Measurements from ENCODE around the gene SLC6A13. TPM values are rescaled to one million over a fixed set of nuclear protein-coding genes. Genes with fewer than 3 reads are reported as not detected.

Gene SLC6A13
- total and polyA plus RNA-seq, 2 of the 13 experiments (the other 11 are each of a cell fraction or from before 2014, with no cell fraction given), result 0.05 to 0.15 TPM

DNA sequence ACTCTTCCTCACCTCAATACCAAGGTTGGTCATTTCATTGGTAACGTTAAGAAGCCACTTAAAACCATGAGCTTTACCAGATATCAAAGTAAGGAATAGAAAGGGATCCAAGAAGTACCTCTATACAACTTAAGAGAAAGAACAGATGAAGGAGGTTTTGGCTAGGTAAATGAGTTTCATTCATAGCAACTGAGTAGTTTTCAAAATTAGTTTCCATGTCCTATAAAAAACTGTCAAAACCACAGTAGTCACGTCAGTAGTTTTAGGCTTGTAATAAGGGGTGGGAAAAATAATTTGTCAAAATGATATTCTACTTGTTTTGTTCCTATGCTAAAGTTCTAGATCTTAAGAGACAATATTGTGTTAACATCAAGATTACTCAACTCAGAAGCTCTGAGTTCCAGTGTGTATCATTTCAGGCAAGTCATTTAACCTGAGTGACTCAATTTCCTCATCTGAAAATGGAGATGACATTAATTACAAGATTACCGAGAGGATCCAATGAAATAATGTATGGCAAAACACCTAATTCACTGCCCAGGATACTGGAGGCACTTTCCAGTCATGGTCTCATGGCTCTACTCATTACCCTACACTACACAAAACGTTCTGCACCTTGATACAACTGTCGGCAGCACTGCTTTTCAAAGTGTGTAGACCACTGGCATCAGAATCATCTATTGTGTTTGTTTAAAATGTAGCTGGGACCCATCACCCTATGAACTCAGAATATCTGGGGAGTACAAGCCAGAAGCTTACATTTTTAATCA is 24.1 kb upstream of the SLC6A13 start (continued):
- TF ChIP-seq, protein P1, sequence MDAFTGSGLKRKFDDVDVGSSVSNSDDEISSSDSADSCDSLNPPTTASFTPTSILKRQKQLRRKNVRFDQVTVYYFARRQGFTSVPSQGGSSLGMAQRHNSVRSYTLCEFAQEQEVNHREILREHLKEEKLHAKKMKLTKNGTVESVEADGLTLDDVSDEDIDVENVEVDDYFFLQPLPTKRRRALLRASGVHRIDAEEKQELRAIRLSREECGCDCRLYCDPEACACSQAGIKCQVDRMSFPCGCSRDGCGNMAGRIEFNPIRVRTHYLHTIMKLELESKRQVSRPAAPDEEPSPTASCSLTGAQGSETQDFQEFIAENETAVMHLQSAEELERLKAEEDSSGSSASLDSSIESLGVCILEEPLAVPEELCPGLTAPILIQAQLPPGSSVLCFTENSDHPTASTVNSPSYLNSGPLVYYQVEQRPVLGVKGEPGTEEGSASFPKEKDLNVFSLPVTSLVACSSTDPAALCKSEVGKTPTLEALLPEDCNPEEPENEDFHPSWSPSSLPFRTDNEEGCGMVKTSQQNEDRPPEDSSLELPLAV (CRISPR knock-in tag; conservative IDR thresholded peaks at IDR 0.05; ENCODE audit: low read depth), result no peak
- TF ChIP-seq ZNF557 (CRISPR knock-in tag; IDR thresholded peaks at IDR 0.05), result no peak
- TF ChIP-seq, protein P2, sequence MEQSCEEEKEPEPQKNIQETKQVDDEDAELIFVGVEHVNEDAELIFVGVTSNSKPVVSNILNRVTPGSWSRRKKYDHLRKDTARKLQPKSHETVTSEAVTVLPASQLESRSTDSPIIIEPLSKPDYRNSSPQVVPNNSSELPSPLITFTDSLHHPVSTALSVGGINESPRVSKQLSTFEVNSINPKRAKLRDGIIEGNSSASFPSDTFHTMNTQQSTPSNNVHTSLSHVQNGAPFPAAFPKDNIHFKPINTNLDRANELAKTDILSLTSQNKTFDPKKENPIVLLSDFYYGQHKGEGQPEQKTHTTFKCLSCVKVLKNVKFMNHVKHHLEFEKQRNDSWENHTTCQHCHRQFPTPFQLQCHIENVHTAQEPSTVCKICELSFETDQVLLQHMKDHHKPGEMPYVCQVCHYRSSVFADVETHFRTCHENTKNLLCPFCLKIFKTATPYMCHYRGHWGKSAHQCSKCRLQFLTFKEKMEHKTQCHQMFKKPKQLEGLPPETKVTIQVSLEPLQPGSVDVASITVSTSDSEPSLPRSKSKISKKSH (CRISPR knock-in tag; IDR thresholded peaks at IDR 0.05; ENCODE audit: borderline replicate concordance), result no peak
- no peak for TF ChIP-seq TRIM24 (CRISPR knock-in tag; IDR thresholded peaks at IDR 0.05)

DNA sequence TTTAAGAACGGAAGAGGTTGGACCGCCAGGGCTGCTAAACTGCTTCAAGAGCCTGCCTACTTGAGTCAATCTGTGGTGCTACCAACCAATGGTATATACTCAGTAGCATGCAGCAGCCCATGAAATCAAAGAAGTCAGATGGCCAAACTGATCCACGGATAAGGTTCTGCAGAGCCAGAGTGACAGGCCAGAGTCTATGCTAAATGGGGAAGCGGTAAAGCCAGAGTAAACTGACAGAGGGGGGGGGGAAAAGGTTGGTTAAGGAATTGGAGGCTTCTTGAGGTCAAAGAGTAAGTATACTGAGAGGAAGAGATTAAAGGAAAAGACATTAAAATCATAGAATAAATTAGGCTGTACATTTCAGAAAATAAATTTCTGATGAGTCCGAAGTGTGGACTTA is 15.4 kb upstream of the SLC6A13 start:
- H3K79me2 ChIP-seq (ENCODE audit: insufficient read depth, low read length), result no peaks in the 10 kb centered on the region
- over 99% methylated on average over 5 of the region's 5 CpGs for WGBS (ENCODE audit: low lambda C conversion rate)
- H3K4me1 ChIP-seq (ENCODE audit: insufficient read depth, low read length), result peaks cover 11% of the 10 kb centered on the region
- no peak overlapping the region for H3K4me3 ChIP-seq (replicated peaks in 1 of 3; ENCODE audit: insufficient read depth in 1 of 3, low read depth in 2 of 3, low read length in 3 of 3)
- no peaks in the 10 kb centered on the region for H3K27me3 ChIP-seq (ENCODE audit: control insufficient read depth in 1 of 2, insufficient read depth in 2 of 2, low read length in 2 of 2)
- in situ Hi-C loops (cut with HindIII; ENCODE audit: extremely low pct_ligation_motif_present, low pct_unique_long_range_greater_than_20kb) (no loop called here), intact Hi-C loops (cut with micrococcal nuclease; ENCODE audit: unreplicated experiment) (no loop called here)
- no peak overlapping the region for H3K9ac ChIP-seq (ENCODE audit: insufficient read depth, low read depth, low read length)
- DNase-seq (ENCODE audit: low spot score), result no peak
- H3K9me3 ChIP-seq (ENCODE audit: low read length), result no peaks in the 10 kb centered on the region
- no peak overlapping the region for H3K27ac ChIP-seq (ENCODE audit: extremely low read length, insufficient read depth, low read length)
- no peaks in the 10 kb centered on the region; a peak in 1 of 5 replicates for H3K36me3 ChIP-seq (replicated peaks in 1 of 2; ENCODE audit: control insufficient read depth in 1 of 2, insufficient read depth in 2 of 2, low read length in 2 of 2)
- ChIA-PET POLR2A (no interaction called here), CTCF (ENCODE audit: low intra/inter-chr PET ratio, low total read pairs) (no interaction called here)
- no TSS peak for BruUV-seq (replicated peaks)
- no peak for TF ChIP-seq ZNF451 (CRISPR knock-in tag; IDR thresholded peaks at IDR 0.05)
- no peak for TF ChIP-seq SMYD3 (CRISPR knock-in tag; IDR thresholded peaks at IDR 0.05)
- no peak for TF ChIP-seq SYNCRIP (IDR thresholded peaks at IDR 0.05; ENCODE audit: insufficient read depth, low read depth, low read length)
- no peak for TF ChIP-seq ZNF33A (CRISPR knock-in tag; IDR thresholded peaks at IDR 0.05; ENCODE audit: borderline replicate concordance)
- TF ChIP-seq ZNF264 (CRISPR knock-in tag; IDR thresholded peaks at IDR 0.05), result no peak
- TF ChIP-seq, protein P3, sequence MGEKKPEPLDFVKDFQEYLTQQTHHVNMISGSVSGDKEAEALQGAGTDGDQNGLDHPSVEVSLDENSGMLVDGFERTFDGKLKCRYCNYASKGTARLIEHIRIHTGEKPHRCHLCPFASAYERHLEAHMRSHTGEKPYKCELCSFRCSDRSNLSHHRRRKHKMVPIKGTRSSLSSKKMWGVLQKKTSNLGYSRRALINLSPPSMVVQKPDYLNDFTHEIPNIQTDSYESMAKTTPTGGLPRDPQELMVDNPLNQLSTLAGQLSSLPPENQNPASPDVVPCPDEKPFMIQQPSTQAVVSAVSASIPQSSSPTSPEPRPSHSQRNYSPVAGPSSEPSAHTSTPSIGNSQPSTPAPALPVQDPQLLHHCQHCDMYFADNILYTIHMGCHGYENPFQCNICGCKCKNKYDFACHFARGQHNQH (CRISPR knock-in tag; IDR thresholded peaks at IDR 0.05), result no peak
- ATAC-seq, result no peak
- H2AFZ ChIP-seq (ENCODE audit: low read length), result no peak overlapping the region
- no peaks in the 10 kb centered on the region for H4K20me1 ChIP-seq (ENCODE audit: insufficient read depth, low read length)
- H3K4me2 ChIP-seq (ENCODE audit: low read depth, low read length), result no peak overlapping the region
- no peak for FAIRE-seq
